Panc1 (cell line): ENCODE data around the gene PIP5K1A.

Experiments
- POLR2AphosphoS5 ChIP-seq: IDR thresholded peaks from 2 replicates; pipeline ENCODE4 v1.6.1; 2012; ENCODE audit warnings: mild to moderate bottlenecking, low read depth, low read length, moderate library complexity
- REST ChIP-seq, 2 experiments: IDR thresholded peaks; 2 replicates each; pipeline ENCODE4 v1.6.1; 2011 to 2012; ENCODE audit warnings: low read depth in 2 of 2, control low read depth in 1 of 2, low read length in 1 of 2, mild to moderate bottlenecking in 1 of 2, moderate library complexity in 1 of 2; ENCODE audit not compliant: insufficient read depth in 1 of 2
- TCF7L2 ChIP-seq: IDR thresholded peaks from 2 replicates; pipeline ENCODE4 v1.6.1; 2011; ENCODE audit warnings: mild to moderate bottlenecking, low read depth, low read length, inconsistent platforms
- TF ChIP-seq, protein P1 (sequence below): fragments of 450-650 bp; IDR thresholded peaks from 2 replicates; pipeline ENCODE4 v1.5.1; 2017; ENCODE audit warnings: mild to moderate bottlenecking

DNA sequence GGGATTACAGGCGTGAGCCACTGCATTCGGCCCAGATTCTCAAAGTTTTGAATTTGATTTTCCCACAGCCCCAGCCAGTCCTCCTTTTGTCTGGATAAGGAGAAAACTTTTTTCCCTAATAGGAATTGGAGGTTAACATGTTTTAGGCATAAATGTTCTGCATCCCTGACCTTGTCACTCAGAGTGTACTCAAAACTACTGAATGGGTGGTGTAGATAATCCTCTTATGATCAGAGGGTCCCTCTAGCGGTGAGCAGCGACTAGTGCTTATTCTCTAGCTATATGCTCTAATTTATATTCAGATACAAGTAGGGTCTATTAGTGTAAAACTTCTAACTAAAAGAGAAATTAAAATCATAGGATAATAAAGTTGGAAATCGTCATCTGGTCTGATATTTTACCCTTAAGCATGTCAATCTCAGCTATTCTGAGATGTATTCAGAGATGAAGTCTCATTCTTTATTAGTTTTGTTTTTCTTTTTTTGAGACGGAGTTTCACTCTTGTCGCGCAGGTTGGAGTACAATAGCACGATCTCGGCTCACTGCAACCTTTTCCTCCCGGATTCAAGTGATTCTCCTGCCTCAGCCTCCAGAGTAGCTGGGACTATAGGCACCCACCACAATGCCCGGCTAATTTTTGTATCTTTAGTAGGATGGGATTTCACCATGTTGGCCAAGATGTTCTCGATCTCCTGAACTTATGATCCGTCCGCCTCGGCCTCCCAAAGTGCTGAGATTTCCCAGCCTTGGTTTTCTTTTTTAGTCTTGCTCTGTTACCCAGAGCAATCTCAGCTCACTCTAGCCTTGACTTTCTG is 53.5 kb downstream of the PIP5K1A start:
- TF ChIP-seq TCF7L2 (no peak), REST (IDR thresholded peaks at IDR 0.05; ENCODE audit: insufficient read depth in 1 of 2, low read depth in 2 of 2, low read length in 1 of 2) (no peak), POLR2AphosphoS5 (no peak)
- TF ChIP-seq, protein P1, sequence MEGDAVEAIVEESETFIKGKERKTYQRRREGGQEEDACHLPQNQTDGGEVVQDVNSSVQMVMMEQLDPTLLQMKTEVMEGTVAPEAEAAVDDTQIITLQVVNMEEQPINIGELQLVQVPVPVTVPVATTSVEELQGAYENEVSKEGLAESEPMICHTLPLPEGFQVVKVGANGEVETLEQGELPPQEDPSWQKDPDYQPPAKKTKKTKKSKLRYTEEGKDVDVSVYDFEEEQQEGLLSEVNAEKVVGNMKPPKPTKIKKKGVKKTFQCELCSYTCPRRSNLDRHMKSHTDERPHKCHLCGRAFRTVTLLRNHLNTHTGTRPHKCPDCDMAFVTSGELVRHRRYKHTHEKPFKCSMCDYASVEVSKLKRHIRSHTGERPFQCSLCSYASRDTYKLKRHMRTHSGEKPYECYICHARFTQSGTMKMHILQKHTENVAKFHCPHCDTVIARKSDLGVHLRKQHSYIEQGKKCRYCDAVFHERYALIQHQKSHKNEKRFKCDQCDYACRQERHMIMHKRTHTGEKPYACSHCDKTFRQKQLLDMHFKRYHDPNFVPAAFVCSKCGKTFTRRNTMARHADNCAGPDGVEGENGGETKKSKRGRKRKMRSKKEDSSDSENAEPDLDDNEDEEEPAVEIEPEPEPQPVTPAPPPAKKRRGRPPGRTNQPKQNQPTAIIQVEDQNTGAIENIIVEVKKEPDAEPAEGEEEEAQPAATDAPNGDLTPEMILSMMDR, result peak; percentile 89
